ENCODE results near the gene NOC4L.
"Not testable (repeated sequence)": the region's sequence is repeated elsewhere in the genome, so short reads cannot be mapped to it uniquely, and the experiment has no call there.

NOC4L gene

DNA sequence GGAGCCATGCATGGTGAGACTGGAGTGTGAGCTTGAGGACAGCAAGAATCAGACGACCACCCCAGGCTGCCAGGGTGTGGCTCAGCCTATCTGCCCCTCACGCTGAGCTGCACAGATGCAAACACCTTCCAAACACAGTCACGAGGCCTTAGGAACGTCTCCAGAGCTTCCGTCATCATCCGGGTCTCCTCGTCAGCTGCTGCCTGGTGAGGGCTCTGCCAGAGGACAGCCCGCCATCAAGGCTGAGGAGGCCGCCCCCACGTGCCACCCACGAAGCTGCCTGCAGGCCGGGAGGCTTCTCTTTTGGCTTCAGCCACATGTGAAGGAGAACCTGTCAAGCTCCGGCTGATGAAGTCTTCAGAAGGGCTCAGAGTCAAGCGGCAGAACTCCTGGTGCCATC is 13.6 kb upstream of the NOC4L start:
- DNase-seq (ENCODE audit: low spot score) = no peak
- CTCF ChIA-PET = interaction anchor here (0.6 kb wide), 1 partner anchor 13 kb away, joined by 3 read pairs; no protein-coding TSS in a partner anchor
- TF ChIP-seq, protein P1, sequence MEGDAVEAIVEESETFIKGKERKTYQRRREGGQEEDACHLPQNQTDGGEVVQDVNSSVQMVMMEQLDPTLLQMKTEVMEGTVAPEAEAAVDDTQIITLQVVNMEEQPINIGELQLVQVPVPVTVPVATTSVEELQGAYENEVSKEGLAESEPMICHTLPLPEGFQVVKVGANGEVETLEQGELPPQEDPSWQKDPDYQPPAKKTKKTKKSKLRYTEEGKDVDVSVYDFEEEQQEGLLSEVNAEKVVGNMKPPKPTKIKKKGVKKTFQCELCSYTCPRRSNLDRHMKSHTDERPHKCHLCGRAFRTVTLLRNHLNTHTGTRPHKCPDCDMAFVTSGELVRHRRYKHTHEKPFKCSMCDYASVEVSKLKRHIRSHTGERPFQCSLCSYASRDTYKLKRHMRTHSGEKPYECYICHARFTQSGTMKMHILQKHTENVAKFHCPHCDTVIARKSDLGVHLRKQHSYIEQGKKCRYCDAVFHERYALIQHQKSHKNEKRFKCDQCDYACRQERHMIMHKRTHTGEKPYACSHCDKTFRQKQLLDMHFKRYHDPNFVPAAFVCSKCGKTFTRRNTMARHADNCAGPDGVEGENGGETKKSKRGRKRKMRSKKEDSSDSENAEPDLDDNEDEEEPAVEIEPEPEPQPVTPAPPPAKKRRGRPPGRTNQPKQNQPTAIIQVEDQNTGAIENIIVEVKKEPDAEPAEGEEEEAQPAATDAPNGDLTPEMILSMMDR (conservative IDR thresholded peaks at IDR 0.05; ENCODE audit: low read depth) = no peak
- H3K27ac ChIP-seq = no peak overlapping the region
- POLR2A ChIA-PET (ENCODE audit: low non-redundant PET) = no interaction called here

DNA sequence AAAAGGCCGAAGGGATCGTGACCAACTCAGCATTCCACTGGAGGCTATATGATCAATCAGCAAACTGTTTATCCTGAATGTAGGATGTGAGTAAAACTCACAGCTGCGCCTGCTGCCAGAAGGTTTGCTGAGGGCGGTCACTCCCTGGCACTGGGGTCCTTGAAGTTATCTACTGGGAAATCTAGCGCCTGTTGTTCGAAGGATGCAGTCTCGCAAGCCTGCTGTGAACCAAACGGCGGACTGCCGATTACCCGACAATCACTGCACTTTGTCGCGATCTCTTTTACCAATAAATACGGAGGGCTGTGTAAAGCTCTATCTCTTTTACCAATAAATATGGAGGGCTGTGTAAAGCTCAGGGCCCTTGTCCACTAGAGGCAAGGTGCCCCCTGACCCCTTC is 13.0 kb upstream of the NOC4L start:
- TF ChIP-seq, protein P1 (conservative IDR thresholded peaks at IDR 0.05; ENCODE audit: low read depth) = no peak
- ChIA-PET CTCF (no interaction called here), POLR2A (ENCODE audit: low non-redundant PET) (no interaction called here)
- no peak for DNase-seq (ENCODE audit: low spot score)
- no peak overlapping the region for H3K27ac ChIP-seq

DNA sequence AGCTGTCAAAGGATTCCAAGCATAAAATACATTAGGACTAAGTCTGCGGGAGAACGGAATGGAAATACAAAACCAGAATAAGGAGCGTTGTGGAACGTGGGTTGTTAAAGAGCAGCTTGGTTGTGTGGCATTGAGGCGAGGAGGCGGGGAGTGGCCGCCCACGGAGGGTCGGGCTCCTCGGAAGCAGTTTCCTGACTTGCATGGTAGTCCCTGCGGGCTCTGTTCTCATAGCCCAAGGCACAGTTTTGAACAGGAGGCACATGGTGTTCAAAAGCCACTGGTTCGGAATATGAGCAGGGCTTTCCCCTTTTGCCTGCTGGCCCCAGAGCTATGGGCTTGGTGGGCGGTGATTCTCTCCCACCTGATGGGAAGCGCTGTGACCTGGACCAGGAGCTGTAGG is 12.3 kb upstream of the NOC4L start:
- DNase-seq (ENCODE audit: low spot score) = no peak
- H3K27ac ChIP-seq = no peak overlapping the region
- ChIA-PET CTCF (no interaction called here), POLR2A (ENCODE audit: low non-redundant PET) (no interaction called here)
- TF ChIP-seq, protein P1 (conservative IDR thresholded peaks at IDR 0.05; ENCODE audit: low read depth) = no peak

DNA sequence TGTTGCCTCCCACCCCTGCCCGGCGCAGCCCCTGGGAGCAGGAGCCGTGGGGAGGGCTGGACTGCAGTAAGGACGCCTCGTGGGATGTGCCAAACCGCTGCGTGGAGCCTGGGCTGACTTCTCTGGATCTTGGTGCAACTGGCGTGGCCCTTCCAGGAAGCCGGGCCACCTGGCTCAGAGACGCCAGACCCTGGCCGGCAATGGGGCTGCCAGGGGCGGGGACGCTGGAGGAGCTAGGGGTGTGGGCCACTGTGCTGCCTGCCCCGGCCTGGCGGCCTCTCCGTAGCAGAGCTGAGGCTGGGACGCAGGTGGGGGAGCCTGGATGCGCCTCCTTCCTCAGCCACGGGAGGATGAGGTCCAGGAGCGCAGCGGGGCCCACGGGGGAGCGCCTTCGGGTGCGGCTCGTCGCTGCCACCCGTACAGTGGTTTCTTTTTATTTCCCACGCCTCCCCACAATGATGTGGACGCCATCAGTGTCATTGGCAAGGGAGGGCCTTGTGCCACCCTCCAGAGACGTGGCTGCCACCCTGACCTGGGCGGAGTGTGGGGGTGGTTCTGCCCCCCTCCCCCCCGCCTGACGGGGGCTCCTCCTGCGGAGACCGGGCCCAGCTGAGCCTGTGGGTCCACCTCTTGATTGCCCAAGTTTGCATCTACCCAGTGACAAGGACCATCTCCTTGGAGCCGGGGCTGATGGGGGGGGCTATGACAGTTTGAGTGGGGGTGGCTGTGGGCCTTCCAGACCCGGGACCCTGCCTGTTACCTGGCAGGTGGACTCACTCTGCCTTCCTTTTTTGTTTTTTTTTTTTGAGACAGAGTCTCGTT is 11.4 kb upstream of the NOC4L start:
- CTCF ChIA-PET = interaction anchor here (0.6 kb wide), 1 partner anchor 290 kb away, joined by 3 read pairs; no protein-coding TSS in a partner anchor

DNA sequence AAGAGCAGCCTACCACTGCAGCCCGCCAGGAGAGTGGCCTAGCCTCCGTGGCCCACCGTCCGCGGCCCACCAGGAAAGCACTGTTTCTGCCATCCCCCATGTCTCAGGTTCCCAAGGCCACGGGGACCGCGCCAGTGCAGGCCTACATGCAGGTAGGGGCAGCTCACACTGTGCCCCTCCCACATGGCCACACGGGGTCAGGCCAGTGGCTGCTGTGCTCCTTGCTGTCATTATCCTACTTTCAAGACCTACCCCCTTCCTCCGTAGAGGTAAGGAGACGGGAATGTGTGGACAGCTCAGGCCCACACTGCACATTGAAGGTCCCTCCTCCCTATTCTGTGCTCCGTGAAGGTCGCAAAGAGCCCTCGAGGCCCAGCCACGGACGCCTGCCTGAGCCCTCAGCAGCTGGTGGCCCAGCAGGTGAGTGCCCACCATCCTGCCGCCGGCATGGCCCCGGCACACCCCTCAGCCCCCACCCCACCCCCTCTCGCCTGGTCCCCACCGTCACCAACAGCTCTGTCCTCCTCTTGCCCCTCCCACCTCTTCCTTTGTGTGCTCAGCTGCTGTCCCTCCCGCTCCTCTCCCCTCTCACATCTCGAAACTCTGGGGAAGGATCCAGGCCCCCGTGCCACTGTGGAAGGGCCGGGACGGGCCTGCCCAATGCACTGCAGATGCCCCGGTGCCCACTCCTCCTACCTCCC is 10.2 kb upstream of the NOC4L start:
- ChIA-PET POLR2A (ENCODE audit: low non-redundant PET) (no interaction called here), CTCF (no interaction called here)
- TF ChIP-seq, protein P1 (conservative IDR thresholded peaks at IDR 0.05; ENCODE audit: low read depth) = no peak
- no peak for DNase-seq (ENCODE audit: low spot score)
- H3K27ac ChIP-seq = no peak overlapping the region

More for the DNA sequence above, 11.4 kb upstream of the NOC4L start:
- TF ChIP-seq, protein P1 (conservative IDR thresholded peaks at IDR 0.05; ENCODE audit: low read depth) = no peak
- no peak for DNase-seq (ENCODE audit: low spot score)
- H3K27ac ChIP-seq = no peak overlapping the region
- POLR2A ChIA-PET (ENCODE audit: low non-redundant PET) = no interaction called here

DNA sequence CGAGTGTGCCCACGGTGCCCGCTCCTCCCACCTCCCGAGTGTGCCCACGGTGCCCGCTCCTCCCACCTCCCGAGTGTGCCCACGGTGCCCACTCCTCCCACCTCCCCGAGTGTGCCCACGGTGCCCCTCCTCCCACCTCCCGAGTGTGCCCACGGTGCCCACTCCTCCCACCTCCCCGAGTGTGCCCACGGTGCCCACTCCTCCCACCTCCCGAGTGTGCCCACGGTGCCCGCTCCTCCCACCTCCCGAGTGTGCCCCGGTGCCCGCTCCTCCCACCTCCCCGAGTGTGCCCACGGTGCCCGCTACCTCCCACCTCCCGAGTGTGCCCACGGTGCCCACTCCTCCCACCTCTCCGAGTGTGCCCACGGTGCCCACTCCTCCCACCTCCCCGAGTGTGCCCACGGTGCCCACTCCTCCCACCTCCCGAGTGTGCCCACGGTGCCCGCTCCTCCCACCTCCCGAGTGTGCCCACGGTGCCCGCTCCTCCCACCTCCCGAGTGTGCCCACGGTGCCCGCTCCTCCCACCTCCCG is 9.5 kb upstream of the NOC4L start:
- POLR2A ChIA-PET (ENCODE audit: low non-redundant PET); H3K27ac ChIP-seq; DNase-seq (ENCODE audit: low spot score); CTCF ChIA-PET: not testable (repeated sequence)

DNA sequence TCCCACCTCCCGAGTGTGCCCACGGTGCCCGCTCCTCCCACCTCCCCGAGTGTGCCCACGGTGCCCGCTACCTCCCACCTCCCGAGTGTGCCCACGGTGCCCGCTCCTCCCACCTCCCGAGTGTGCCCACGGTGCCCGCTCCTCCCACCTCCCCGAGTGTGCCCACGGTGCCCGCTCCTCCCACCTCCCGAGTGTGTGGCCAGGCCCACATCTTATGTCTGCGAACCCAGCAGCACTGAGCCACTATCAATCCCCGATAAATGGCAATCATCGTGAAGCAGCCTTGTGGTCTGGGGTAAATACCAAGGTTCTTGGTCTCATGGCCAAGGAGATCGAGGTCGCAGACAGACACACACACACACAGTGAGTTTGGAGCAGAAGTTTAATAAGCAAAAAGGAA is 8.0 kb upstream of the NOC4L start:
- DNase-seq (ENCODE audit: low spot score); CTCF ChIA-PET; POLR2A ChIA-PET (ENCODE audit: low non-redundant PET): not testable (repeated sequence)

More for the DNA sequence above, 8.0 kb upstream of the NOC4L start:
- H3K27ac ChIP-seq = not testable (repeated sequence)

Data from RWPE1 (cell line).